DOHH2 (cell line): ENCODE results near the gene TPST1.
"Not testable (repeated sequence)": the region's sequence is repeated elsewhere in the genome, so short reads cannot be mapped to it uniquely, and the experiment has no call there.

Experiments
- H3F3A ChIP-seq: fragments of 200-600 bp; sonication (generic), shearing (Covaris generic); 2 replicates; pipeline ENCODE4 v1.6.0; 2016; ENCODE audit warnings: antibody characterized with exemption, mild to moderate bottlenecking; ENCODE audit not compliant: control insufficient read depth, insufficient read depth
- H3K27ac ChIP-seq: fragments of 200-600 bp; sonication (generic); 2 replicates; pipeline ENCODE4 v1.5.1; 2014; ENCODE audit warnings: low read depth, mild to moderate bottlenecking, low read length, moderate library complexity
- H3K27me3 ChIP-seq: fragments of 200-600 bp; sonication (generic); 2 replicates; pipeline ENCODE4 v1.6.1; 2014; ENCODE audit warnings: mild to moderate bottlenecking, low read length, mixed read lengths; ENCODE audit not compliant: control insufficient read depth
- H3K36me3 ChIP-seq: fragments of 200-600 bp; sonication (generic); 2 replicates; pipeline ENCODE4 v1.6.1; 2014; ENCODE audit warnings: mild to moderate bottlenecking, low read length, moderate library complexity, mixed read lengths; ENCODE audit not compliant: control insufficient read depth
- H3K4me1 ChIP-seq: fragments of 200-600 bp; sonication (generic); 2 replicates; pipeline ENCODE4 v1.6.1; 2014; ENCODE audit warnings: mild to moderate bottlenecking, low read length, mixed read lengths; ENCODE audit not compliant: control insufficient read depth
- H3K4me2 ChIP-seq: fragments of 200-600 bp; sonication (generic); 2 replicates; pipeline ENCODE4 v1.6.0; 2014; ENCODE audit warnings: mild to moderate bottlenecking, low read length, moderate library complexity
- H3K4me3 ChIP-seq: fragments of 200-600 bp; sonication (generic); 2 replicates; pipeline ENCODE4 v1.5.1; 2014; ENCODE audit warnings: mild to moderate bottlenecking, low read length, mixed read lengths
- H3K79me2 ChIP-seq: fragments of 200-600 bp; sonication (generic); 2 replicates; pipeline ENCODE4 v1.6.1; 2014; ENCODE audit warnings: mild to moderate bottlenecking, low read length, mixed read lengths; ENCODE audit not compliant: control insufficient read depth
- H3K9me2 ChIP-seq: fragments of 200-600 bp; sonication (generic); replicated peaks from 2 replicates; pipeline ENCODE4 v1.6.1; 2014; ENCODE audit warnings: mild to moderate bottlenecking, low read length, mixed read lengths; ENCODE audit not compliant: control insufficient read depth
- H3K9me3 ChIP-seq: fragments of 200-600 bp; sonication (generic); 2 replicates; pipeline ENCODE4 v1.6.1; 2014; ENCODE audit warnings: antibody characterized with exemption, low read length, mixed read lengths; ENCODE audit not compliant: control insufficient read depth, insufficient read depth
- H4K20me1 ChIP-seq: fragments of 200-600 bp; sonication (generic); 2 replicates; pipeline ENCODE4 v1.6.0; 2014; ENCODE audit warnings: low read depth, mild to moderate bottlenecking, antibody characterized with exemption, low read length, moderate library complexity; ENCODE audit not compliant: control insufficient read depth, insufficient read depth
- CTCF ChIP-seq: fragments of 200-600 bp; sonication (generic); IDR thresholded peaks from one replicate; pipeline ENCODE4 v1.5.1; 2014; ENCODE audit warnings: antibody characterized with exemption, mild to moderate bottlenecking, low read depth, low read length; ENCODE audit not compliant: poor library complexity, severe bottlenecking
- EZH2phosphoT487 ChIP-seq: fragments of 200-600 bp; sonication (generic); IDR thresholded peaks from 2 replicates; pipeline ENCODE4 v1.6.1; 2017; ENCODE audit warnings: borderline replicate concordance, mild to moderate bottlenecking, antibody characterized with exemption, low read length, moderate library complexity, mixed read lengths

The TPST1 gene

GRCh38 chr7:66371096-66371824 is 166.1 kb downstream of the TPST1 start:
- H3F3A ChIP-seq = no peaks in the 10 kb centered on the region
- no peaks in the 10 kb centered on the region for H3K9me3 ChIP-seq
- H3K27me3 ChIP-seq = no peaks in the 10 kb centered on the region
- H3K36me3 ChIP-seq = no peaks in the 10 kb centered on the region
- H3K4me1 ChIP-seq = no peaks in the 10 kb centered on the region
- H3K9me2 ChIP-seq = no peaks in the 10 kb centered on the region
- TF ChIP-seq EZH2phosphoT487 (no peak), CTCF (no peak)
- H3K79me2 ChIP-seq = no peaks in the 10 kb centered on the region
- H4K20me1 ChIP-seq = no peaks in the 10 kb centered on the region
- H3K4me3 ChIP-seq = no peak overlapping the region
- no peak overlapping the region for H3K27ac ChIP-seq
- no peak overlapping the region for H3K4me2 ChIP-seq

- not testable (repeated sequence) for H3K9me2 ChIP-seq, H3K4me1 ChIP-seq, H3K4me2 ChIP-seq, H4K20me1 ChIP-seq, H3K27ac ChIP-seq, H3K36me3 ChIP-seq, H3K27me3 ChIP-seq, H3K4me3 ChIP-seq, H3K79me2 ChIP-seq, H3F3A ChIP-seq, H3K9me3 ChIP-seq
Measured at GRCh38 chr7:66374141-66374840, 169.2 kb downstream of the TPST1 start.

GRCh38 chr7:66376264-66376945 is 171.3 kb downstream of the TPST1 start:
- Histone ChIP-seq H3F3A (no peaks in the 10 kb centered on the region), H3K27ac (no peak overlapping the region), H3K79me2 (no peaks in the 10 kb centered on the region), H3K27me3 (no peaks in the 10 kb centered on the region), H3K9me3 (no peaks in the 10 kb centered on the region), H3K36me3 (no peaks in the 10 kb centered on the region), H3K4me1 (no peaks in the 10 kb centered on the region), H3K9me2 (no peaks in the 10 kb centered on the region), H3K4me2 (no peak overlapping the region), H3K4me3 (no peak overlapping the region), H4K20me1 (no peaks in the 10 kb centered on the region)
- TF ChIP-seq EZH2phosphoT487 (no peak), CTCF (no peak)

- Histone ChIP-seq H3K4me1 (no peaks in the 10 kb centered on the region), H4K20me1 (no peaks in the 10 kb centered on the region), H3K79me2 (no peaks in the 10 kb centered on the region), H3F3A (no peaks in the 10 kb centered on the region), H3K4me2 (no peak overlapping the region), H3K36me3 (no peaks in the 10 kb centered on the region), H3K9me3 (no peaks in the 10 kb centered on the region), H3K4me3 (no peak overlapping the region), H3K27ac (no peak overlapping the region), H3K9me2 (no peaks in the 10 kb centered on the region), H3K27me3 (no peaks in the 10 kb centered on the region)
- TF ChIP-seq EZH2phosphoT487 = no peak
Measured at GRCh38 chr7:66377045-66377444, 171.9 kb downstream of the TPST1 start.
